Progenitor cell of endocrine pancreas (in vitro differentiated cells): ENCODE results near the gene SLC23A2. TPM values are rescaled to one million over a fixed set of nuclear protein-coding genes. Genes with fewer than 3 reads are reported as not detected.
"Not testable (repeated sequence)": the region's sequence is repeated elsewhere in the genome, so short reads cannot be mapped to it uniquely, and the experiment has no call there.

Source experiments
- DNase-seq: peaks from one replicate; pipeline ENCODE4 v3.0.0; 2021; ENCODE audit warnings: low spot score; ENCODE audit not compliant: unreplicated experiment
- H3K27ac Mint-ChIP-seq: 2 replicates; pipeline ENCODE4 v1.8.0; 2021; ENCODE audit warnings: mild to moderate bottlenecking, moderate library complexity, mixed read lengths
- H3K27me3 Mint-ChIP-seq: 2 replicates; pipeline ENCODE4 v1.8.0; 2021; ENCODE audit warnings: mixed read lengths
- H3K36me3 Mint-ChIP-seq: 2 replicates; pipeline ENCODE4 v1.8.0; 2022; ENCODE audit warnings: mixed read lengths; ENCODE audit not compliant: insufficient read depth
- H3K4me1 Mint-ChIP-seq: 2 replicates; pipeline ENCODE4 v1.8.0; 2021; ENCODE audit warnings: low read depth, mixed read lengths
- H3K4me3 Mint-ChIP-seq: 2 replicates; pipeline ENCODE4 v1.8.0; 2021; ENCODE audit warnings: low read depth, mild to moderate bottlenecking, moderate library complexity, mixed read lengths
- H3K9me3 Mint-ChIP-seq: 2 replicates; pipeline ENCODE4 v1.8.0; 2021; ENCODE audit warnings: low read depth, mixed read lengths
- total RNA-seq: library from RNA; stranded (reverse); gene quantifications from 2 replicates; pipeline ENCODE4 v1.2.1, GENCODE V29; 2021
- TF ChIP-seq, protein P1 (sequence below): fragments of 200-600 bp; sonication (generic); IDR thresholded peaks from one replicate; pipeline ENCODE4 v1.5.0; 2021; ENCODE audit warnings: antibody characterized with exemption, mild to moderate bottlenecking; ENCODE audit not compliant: unreplicated experiment

SLC23A2 gene
- total RNA-seq, 1 donor from 2014 or later = 23.6 TPM

DNA sequence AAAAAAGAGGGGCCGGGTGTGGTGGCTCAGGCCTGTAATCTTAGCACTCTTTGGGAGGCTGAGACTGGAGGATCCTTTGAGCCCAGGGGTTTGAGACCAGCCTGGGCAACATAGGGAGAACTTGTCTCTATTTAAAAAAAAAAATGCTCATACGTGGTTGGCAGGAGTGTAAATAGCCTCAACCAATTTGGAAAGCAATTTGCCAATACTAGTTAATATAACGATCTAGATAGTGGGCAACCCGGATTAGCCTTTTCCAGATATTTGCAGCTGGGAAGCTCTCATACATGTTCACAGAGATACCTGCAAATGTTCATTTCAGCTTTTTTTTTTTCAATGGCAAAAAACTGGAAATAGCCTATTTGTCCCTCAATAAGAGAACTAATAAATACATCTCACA is 39.0 kb upstream of the SLC23A2 start:
- Mint-ChIP-seq H3K27ac (no peak overlapping the region), H3K4me3 (no peak overlapping the region), H3K36me3 (no peaks in the 10 kb centered on the region), H3K27me3 (no peaks in the 10 kb centered on the region), H3K9me3 (no peaks in the 10 kb centered on the region), H3K4me1 (no peaks in the 10 kb centered on the region)
- no peak for DNase-seq
- TF ChIP-seq, protein P1, sequence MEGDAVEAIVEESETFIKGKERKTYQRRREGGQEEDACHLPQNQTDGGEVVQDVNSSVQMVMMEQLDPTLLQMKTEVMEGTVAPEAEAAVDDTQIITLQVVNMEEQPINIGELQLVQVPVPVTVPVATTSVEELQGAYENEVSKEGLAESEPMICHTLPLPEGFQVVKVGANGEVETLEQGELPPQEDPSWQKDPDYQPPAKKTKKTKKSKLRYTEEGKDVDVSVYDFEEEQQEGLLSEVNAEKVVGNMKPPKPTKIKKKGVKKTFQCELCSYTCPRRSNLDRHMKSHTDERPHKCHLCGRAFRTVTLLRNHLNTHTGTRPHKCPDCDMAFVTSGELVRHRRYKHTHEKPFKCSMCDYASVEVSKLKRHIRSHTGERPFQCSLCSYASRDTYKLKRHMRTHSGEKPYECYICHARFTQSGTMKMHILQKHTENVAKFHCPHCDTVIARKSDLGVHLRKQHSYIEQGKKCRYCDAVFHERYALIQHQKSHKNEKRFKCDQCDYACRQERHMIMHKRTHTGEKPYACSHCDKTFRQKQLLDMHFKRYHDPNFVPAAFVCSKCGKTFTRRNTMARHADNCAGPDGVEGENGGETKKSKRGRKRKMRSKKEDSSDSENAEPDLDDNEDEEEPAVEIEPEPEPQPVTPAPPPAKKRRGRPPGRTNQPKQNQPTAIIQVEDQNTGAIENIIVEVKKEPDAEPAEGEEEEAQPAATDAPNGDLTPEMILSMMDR = no peak

DNA sequence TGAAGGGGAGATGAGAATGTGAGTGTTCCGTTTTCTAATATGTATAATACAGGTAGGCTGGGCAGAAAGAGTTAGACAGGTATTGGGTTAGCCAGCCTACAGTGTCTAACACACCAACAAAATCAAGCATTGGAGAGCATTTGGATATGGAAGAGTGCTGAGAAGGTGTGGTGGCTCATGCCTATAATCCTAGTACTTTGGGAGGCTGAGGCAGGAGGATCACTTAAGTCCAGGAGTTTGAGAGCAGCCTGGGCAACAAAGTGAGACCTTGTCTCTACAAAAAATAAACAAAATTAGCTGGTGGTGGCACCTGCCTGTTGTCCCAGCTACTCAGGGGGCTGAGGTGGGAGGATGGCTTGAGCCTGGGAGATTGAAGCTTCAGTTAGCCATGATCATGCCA is 38.6 kb upstream of the SLC23A2 start:
- Mint-ChIP-seq H3K27me3 (no peaks in the 10 kb centered on the region), H3K4me3 (no peak overlapping the region), H3K4me1 (no peaks in the 10 kb centered on the region), H3K36me3 (no peaks in the 10 kb centered on the region), H3K9me3 (no peaks in the 10 kb centered on the region), H3K27ac (no peak overlapping the region)
- TF ChIP-seq, protein P1 = no peak
- no peak for DNase-seq

DNA sequence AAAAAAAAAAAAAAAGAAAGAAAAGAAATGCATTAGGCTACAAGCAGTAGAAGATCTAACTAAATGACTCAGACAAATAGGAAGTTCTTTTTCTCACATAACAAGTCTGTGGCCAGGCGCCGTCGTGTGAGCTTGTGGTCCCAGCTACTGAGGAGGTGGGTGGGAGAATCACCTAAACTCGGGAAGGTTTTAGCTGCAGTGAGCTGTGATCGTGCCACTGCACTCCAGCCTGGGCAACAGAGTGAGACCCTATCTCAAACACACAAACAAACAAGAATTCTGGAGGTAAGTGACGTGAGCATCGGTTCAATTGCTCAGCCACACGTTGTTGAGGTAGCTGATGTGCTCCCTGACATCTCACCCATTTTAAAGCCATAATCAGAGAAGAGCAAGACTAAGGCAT is 37.9 kb upstream of the SLC23A2 start:
- H3K36me3 Mint-ChIP-seq = no peaks in the 10 kb centered on the region
- no peak overlapping the region for H3K4me3 Mint-ChIP-seq
- H3K9me3 Mint-ChIP-seq = no peaks in the 10 kb centered on the region
- TF ChIP-seq, protein P1 = no peak
- no peak overlapping the region for H3K27ac Mint-ChIP-seq
- no peak for DNase-seq
- H3K27me3 Mint-ChIP-seq = no peaks in the 10 kb centered on the region
- no peaks in the 10 kb centered on the region for H3K4me1 Mint-ChIP-seq

DNA sequence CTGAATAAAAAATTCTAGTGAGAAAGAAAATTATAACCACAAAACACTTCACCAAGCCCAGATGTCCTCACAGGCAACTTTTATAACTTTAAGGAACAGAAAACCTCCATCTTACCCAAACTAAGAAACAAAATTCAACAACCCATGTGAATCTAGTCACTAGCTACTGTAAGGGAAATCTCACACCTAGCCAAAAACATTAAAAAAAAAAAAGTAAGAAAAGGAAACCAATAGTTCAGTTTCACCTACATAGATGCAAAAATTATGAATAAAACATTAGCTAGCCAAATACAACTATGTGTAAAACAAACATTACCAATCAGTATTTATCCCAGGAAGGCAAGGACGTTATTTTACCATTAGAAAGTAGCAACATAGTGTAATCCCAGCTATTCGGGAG is 35.5 kb upstream of the SLC23A2 start:
- no peaks in the 10 kb centered on the region for H3K27me3 Mint-ChIP-seq
- no peak for DNase-seq
- no peak overlapping the region for H3K4me3 Mint-ChIP-seq
- TF ChIP-seq, protein P1 = no peak
- no peaks in the 10 kb centered on the region for H3K36me3 Mint-ChIP-seq
- H3K27ac Mint-ChIP-seq = no peak overlapping the region
- no peaks in the 10 kb centered on the region for H3K4me1 Mint-ChIP-seq
- H3K9me3 Mint-ChIP-seq = no peaks in the 10 kb centered on the region

DNA sequence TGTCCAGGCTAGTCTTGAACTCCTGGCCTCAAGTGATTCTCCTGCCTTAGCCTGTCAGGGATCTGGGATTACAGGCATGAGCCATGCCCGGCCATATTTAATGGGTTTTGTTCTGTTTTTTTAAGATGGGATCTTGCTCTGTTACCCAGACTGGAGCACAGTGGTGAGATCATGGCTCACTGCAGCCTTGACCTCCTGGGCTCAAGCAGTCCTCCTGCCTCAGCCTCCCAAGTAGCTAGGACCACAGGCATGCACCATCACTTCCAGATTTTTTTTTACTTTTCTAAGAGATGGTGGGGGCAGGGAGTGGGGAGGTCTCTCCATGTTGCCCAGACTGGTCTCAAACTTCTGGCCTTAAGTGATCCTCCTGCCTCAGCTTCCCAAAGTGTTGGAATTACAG is 34.2 kb upstream of the SLC23A2 start:
- H3K36me3 Mint-ChIP-seq, H3K4me1 Mint-ChIP-seq, H3K4me3 Mint-ChIP-seq, H3K9me3 Mint-ChIP-seq, H3K27me3 Mint-ChIP-seq, H3K27ac Mint-ChIP-seq, DNase-seq: not testable (repeated sequence)

DNA sequence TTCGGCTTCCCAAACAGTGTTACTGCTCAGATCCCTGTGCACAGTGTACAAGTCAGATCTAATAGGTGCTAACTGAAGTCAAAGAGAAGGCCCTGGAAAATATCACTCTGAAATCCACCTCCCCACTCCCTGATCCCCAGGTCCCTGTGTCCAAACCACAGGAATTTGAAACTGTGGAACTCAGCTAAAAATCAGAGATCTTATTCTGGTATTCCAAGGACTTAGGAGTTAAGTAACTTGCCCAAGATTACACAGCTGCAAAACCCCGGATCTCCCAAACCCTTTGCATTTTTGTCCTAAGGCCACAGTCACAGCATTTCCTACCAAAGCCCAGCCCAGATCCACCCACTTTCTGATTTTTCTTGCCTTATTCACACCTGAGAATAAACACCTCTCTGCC is 32.3 kb upstream of the SLC23A2 start:
- H3K36me3 Mint-ChIP-seq = no peaks in the 10 kb centered on the region
- no peak for DNase-seq
- no peak overlapping the region for H3K27ac Mint-ChIP-seq
- H3K27me3 Mint-ChIP-seq = no peaks in the 10 kb centered on the region
- no peaks in the 10 kb centered on the region for H3K9me3 Mint-ChIP-seq
- H3K4me3 Mint-ChIP-seq = no peak overlapping the region
- no peaks in the 10 kb centered on the region for H3K4me1 Mint-ChIP-seq
- TF ChIP-seq, protein P1 = no peak

DNA sequence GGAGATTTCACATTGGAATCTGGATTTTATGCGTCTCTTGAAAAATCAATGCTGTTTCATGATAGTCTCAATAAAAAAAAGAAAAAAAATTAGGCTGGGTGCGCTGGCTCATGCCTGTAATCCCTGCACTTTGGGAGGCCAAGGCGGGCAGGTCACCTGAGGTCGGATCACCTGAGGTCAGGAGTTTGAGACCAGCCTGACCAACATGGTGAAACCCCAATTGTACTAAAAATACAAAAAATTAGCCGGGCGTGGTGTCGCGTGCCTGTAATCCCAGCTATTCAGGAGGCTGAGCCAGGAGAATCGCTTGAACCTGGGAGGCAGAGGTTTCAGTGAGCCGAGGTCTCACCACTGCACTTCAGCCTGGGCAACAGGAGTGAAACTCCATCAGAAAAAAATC is 30.4 kb upstream of the SLC23A2 start:
- H3K4me3 Mint-ChIP-seq, H3K27me3 Mint-ChIP-seq, DNase-seq, H3K4me1 Mint-ChIP-seq, H3K9me3 Mint-ChIP-seq, H3K27ac Mint-ChIP-seq, H3K36me3 Mint-ChIP-seq: not testable (repeated sequence)
